H1 (cell line): ENCODE results near the gene SDHAF2. TPM values are rescaled to one million over a fixed set of nuclear protein-coding genes. Genes with fewer than 3 reads are reported as not detected.

Experiments used
- CHD7 ChIP-seq: fragments of 300-600 bp; sonication (generic); IDR thresholded peaks from 2 replicates; pipeline ENCODE4 v1.7.1; 2012; ENCODE audit warnings: low read length, moderate library complexity, mild to moderate bottlenecking, inconsistent platforms; ENCODE audit not compliant: insufficient replicate concordance
- FOSL1 ChIP-seq: IDR thresholded peaks from 2 replicates; pipeline ENCODE4 v1.6.1; 2011; ENCODE audit warnings: mild to moderate bottlenecking, low read depth, low read length, moderate library complexity; ENCODE audit not compliant: insufficient read depth
- PHF8 ChIP-seq: fragments of 200-600 bp; sonication (generic); conservative IDR thresholded peaks from 2 replicates; pipeline ENCODE4 v1.7.1; 2012; ENCODE audit warnings: low read depth, mild to moderate bottlenecking, inconsistent platforms, low read length, moderate library complexity
- polyA plus RNA-seq, 7 experiments: library from polyadenylated mRNA; depleted of rRNA in 3 of 7; stranded (reverse) in 5 of 7; unstranded in 2 of 7; fragments of >200 nt in 5 of 7; fragments of 200-250 nt in 2 of 7; gene quantifications; 1 replicate in 5 of 7; 2 replicates in 1 of 7; 4 replicates in 1 of 7; pipeline versions ENCODE4 v1.2.1 to v1.2.3, GENCODE V29; 2011 to 2013; ENCODE audit warnings: missing spikeins in 2 of 7, mixed read lengths in 2 of 7
- total RNA-seq: library from RNA; stranded (reverse); fragmentation: NEBNext Ultra II Directional; extraction: Animal tissue kit (Norgen Biotek cat#: 25700); gene quantifications from 2 replicates; pipeline ENCODE4 v1.2.1, GENCODE V29; 2021

The SDHAF2 gene
- total and polyA plus RNA-seq, 2 of the 8 experiments (the other 6 are each of a cell fraction or from before 2014, with no cell fraction given), result 41.0 to 114 TPM

DNA sequence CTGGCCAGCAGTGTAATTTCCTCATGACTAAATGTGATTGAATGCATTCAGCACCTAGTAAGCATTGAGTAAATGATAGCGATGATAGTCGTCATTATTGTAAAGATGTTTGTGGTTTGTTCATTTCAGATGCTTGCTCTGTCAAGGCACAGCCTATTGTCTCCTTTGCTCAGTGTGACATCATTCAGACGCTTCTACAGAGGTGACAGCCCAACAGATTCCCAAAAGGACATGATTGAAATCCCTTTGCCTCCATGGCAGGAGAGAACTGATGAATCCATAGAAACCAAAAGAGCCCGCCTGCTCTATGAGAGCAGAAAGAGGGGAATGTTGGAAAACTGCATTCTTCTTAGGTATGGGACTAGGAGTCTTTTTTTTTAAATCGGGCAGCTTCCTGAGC lies 7.6 kb downstream of the SDHAF2 start (continued):
- TF ChIP-seq CHD7, result no peak
- no peak for TF ChIP-seq PHF8
- no peak for TF ChIP-seq FOSL1
